GM15510 (cell line): ENCODE measurements around the gene PRELID1.

Source experiments
- POLR2A ChIP-seq: IDR thresholded peaks from 3 replicates; pipeline ENCODE4 v1.6.1; 2011; ENCODE audit warnings: borderline replicate concordance; ENCODE audit not compliant: insufficient read length; ENCODE audit errors: extremely low read depth

The PRELID1 gene

GRCh38 chr5:177293819-177294581, 9.6 kb upstream of the PRELID1 start:
- TF ChIP-seq POLR2A: no peak

DNA sequence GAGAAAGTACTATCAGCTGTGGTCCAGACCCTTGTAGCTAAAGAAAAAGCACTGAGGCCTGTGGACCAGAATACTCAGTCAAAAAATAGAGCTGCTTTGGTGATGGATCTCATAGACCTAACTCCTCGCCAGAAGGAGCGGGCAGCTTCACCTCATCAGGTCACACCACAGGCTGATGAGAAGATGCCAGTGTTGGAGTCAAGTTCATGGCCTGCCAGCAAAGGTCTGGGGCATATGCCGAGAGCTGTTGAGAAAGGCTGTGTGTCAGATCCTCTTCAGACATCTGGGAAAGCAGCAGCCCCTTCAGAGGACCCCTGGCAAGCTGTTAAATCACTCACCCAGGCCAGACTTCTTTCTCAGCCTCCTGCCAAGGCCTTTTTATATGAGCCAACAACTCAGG, 9.0 kb upstream of the PRELID1 start:
- no peak for TF ChIP-seq POLR2A

DNA sequence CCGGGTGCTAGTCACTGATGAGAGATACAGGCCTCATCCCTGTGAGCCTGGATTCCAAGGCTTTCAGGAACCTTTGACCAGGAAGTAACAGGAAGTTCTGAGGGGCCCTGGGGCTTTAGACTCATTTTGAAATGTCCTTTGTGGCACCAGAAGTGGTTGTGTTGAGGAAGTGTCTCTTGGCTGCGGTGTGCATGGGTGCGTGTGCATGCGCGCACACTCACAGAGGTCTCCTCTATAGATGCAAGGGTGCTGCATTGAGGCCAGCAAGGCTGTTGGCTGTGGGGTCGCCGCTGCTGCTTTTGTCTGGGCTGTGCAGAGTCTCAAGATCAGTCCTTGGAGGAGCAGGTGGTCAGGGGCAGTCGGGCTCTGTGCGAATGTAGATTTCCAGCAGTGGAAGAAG, 7.7 kb upstream of the PRELID1 start:
- TF ChIP-seq POLR2A: no peak

- no peak for TF ChIP-seq POLR2A
These were observed 7.0 kb upstream of the PRELID1 start for GRCh38 chr5:177296581-177296980.

- TF ChIP-seq POLR2A: no peak
These were observed 5.7 kb upstream of the PRELID1 start for GRCh38 chr5:177297922-177298321.

- no peak for TF ChIP-seq POLR2A
These were observed 3.9 kb upstream of the PRELID1 start for GRCh38 chr5:177299697-177300096.

DNA sequence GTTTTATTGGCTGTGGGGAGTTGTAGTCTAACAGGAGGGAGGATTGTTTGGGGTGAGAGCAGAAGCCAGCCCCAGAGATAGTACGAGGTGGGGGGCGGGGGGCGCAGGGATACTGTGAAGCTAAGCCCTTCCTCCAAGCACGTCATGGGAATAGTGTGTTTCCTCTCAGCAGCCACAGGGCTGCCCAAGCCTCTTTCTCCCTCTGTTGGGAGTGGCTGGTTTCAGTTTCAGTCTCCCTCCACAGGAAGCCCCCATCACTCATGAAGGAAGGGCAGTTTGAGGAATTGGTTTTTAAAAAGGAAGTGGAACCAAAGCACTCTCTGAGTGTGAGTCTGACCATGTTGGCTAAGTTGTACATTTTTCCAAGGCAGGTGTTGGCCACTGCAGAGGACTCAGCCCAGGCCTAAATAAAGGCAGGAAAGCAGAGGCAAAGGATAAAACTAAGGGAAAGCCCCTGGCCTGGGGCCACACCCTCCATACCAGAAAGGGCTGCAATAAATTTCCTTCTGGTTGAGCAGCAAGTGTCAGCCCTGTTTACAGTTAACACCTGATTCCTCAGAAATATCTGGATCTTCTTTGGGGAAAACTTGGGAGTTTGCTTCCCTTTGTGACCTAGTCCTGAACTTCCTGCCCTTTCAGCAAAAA, 3.2 kb upstream of the PRELID1 start:
- TF ChIP-seq POLR2A: no peak

- TF ChIP-seq POLR2A: no peak
These were observed 2.6 kb upstream of the PRELID1 start for GRCh38 chr5:177300951-177301350.

GRCh38 chr5:177301503-177302165, 2.0 kb upstream of the PRELID1 start:
- TF ChIP-seq POLR2A: no peak

GRCh38 chr5:177302354-177303110, 1.1 kb upstream of the PRELID1 start:
- TF ChIP-seq POLR2A: no peak

DNA sequence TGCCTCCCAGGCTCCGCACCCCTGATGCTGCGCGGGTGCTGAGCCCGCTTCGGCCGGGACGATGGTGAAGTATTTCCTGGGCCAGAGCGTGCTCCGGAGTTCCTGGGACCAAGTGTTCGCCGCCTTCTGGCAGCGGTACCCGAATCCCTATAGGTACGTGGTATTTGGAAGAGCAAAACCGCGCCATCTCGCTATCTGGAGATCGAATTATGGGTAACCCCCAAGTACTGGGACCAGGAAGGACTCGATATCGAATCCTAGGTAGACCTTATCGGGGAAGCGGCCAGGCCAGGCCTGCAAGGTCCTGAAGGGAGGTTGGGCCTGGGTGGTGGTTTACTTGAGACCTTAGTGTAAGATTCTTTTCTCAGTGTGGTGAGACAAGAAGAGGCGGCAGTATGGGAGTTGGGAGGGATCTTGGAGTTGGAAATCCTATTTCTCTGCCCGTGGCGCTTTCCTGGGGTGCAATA, 359 bp downstream of the PRELID1 start:
- no peak for TF ChIP-seq POLR2A

- no peak for TF ChIP-seq POLR2A
These were observed 957 bp downstream of the PRELID1 start for GRCh38 chr5:177304392-177305119.

DNA sequence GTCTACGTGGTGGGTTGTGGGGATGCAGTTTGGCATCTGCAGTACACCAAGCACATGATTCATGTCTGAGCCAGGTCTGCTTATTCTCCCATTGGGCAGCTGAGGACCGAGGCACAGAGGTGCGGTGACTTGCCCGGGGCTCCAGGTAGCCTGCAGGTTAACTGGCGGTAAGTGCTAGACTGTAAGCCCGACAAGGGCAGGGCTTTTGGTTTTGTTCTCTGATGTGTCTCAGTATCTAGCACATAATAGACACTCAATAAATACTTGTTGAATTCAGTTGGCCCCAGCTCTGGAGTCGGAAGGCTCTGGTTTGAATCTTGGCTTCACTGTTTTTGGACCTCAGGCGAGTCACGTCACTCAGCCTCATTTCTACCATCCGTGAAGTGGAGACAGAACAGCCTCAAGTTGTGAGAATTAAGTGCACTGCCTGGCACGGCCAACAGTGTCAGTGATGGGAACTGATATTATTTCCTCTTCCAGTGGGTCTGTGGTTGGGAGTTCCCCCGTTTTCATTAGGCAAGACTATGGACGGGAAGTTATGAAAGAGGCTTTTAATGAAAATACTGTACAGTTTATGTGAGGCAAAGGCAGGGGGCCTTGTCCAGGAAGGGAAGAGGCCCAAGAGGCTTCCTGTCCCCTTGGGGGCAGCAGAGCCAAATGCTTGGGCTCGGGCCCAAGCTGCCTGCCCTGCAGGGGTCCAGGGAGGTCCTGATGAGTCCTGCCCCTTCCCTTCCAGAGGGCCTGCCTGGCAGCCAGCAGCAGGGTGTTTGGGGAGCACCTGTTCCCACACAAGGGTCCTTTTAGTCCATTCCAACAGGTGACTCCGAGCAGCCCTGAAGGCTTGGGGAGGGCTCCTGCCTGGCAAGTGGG, 3.3 kb downstream of the PRELID1 start:
- no peak for TF ChIP-seq POLR2A
